HG03469 (cell line): ENCODE results near the gene RNFT2.
"Not testable (repeated sequence)": the region's sequence is repeated elsewhere in the genome, so short reads cannot be mapped to it uniquely, and the experiment has no call there.

Experiments
- ATAC-seq: cut with Tn5 transposase; IDR thresholded peaks from one replicate; pipeline ENCODE4 v1.9.1; 2021; ENCODE audit warnings: mild to moderate bottlenecking, moderate library complexity, moderate number of reproducible peaks; ENCODE audit not compliant: unreplicated experiment

The RNFT2 gene

DNA sequence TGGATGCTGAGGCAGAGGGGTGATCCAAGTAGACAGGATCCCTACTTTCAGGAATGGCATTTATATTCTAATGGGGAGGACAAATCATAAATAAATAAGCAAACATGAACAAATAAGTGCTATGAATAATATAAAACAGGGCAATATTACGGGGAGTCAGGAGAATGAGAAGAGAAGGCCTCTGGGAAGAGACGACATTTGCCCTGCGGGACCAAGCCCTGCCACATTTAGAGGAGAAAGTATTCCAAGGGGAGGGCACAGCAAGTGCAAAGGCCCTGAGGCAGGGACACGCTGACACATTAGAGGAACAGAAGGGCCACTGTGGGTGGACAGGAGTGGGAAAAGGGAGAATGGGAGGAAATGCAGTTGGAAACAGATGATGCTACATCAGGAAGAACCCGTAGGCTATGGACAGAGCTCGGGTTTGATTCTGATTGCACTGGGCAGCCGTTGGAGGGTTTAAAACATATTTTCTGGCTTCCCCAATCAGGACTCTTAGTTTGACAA, 1.3 kb downstream of the RNFT2 start:
- no peak for ATAC-seq

DNA sequence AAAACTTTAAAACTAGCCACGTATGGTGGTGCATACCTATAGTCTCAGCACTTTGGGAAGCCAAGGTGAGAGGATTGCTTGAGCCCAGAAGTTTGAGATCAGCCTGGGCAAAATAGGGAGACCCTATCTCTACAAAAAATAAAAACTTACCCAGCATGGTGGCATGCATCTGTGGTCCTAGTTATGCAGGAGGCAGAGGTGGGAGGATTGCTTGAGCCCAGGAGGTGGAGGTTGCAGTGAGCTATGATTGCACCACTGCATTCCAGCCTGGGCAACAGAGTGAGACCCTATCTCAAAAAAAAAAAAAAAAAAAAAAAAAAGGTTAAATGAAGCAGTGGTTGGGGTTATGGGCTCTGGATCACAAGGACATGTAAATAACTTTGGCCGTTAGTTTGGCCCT, 4.7 kb downstream of the RNFT2 start:
- ATAC-seq, result not testable (repeated sequence)

DNA sequence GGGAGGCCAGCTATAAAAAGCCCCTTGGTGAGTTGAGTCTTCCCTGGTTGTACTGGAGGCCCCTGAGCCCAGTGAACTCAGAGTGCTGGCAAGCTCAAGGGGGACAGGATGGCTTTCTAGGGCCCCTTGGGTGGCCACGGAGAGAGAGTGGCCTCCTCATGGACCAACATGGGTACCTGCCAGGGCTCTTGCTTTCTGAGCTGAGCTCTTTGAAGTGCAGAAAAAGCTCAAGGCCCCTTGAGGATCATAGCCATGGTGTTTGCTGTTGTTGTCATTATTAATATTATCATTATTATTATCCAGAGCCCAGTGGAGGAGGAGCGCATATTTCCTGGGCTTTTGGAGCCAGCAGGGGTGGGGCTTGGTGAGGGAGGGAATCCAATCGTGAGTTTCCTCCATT, 6.7 kb downstream of the RNFT2 start:
- no peak for ATAC-seq

DNA sequence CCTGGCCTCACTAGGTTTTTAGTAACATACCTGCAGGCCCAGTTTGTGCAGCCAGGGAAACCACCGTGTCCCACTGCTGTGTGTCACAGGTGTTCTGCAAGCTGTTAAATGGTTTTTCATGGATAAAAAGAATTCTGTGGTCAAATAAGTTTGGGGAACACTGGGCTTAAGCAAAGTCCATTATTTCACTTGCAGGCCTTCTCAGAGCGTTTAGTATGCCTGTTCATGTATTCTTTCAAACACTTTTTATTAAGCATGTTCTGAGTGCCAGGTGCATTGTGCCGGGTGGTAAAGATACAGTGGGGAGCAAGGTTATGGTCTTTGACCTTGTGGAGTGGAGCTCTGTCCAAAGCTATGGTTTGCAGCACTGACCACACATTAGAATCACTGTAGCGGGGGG, 7.4 kb downstream of the RNFT2 start:
- ATAC-seq, result no peak

DNA sequence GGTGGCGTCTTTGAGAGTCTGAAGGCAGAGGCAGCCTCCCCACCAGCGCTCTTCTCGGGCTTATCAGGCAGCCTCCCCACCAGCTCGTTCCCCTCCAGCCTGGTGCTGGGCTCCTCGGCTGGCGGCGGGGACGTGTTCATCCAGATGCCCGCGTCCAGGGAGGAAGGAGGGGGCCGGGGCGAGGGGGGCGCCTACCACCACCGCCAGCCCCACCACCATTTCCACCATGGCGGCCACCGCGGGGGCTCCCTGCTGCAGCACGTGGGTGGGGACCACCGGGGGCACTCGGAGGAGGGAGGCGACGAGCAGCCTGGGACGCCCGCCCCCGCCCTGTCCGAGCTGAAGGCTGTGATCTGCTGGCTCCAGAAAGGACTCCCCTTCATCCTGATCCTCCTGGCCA, 11.8 kb downstream of the RNFT2 start:
- ATAC-seq, result no peak

DNA sequence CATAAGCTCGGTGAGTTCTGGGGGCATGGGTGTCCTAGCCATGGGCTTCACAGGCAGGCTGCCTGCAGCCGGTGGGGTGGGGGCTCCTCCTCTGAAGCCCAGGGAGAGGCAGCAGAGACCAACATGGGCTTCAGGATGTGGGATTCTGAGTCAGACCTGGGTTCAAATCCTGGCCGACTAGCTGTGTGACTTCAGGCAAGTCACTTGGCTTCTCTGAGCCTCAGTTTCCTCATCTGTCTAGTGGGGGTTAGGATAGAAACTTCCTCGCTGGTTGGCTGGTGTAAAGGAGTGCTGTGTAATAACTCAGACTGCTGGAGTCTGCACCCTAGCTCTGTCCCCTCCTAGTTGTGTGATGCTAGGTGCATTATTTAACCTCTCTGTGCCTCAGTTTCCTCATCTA, 12.2 kb downstream of the RNFT2 start:
- no peak for ATAC-seq

DNA sequence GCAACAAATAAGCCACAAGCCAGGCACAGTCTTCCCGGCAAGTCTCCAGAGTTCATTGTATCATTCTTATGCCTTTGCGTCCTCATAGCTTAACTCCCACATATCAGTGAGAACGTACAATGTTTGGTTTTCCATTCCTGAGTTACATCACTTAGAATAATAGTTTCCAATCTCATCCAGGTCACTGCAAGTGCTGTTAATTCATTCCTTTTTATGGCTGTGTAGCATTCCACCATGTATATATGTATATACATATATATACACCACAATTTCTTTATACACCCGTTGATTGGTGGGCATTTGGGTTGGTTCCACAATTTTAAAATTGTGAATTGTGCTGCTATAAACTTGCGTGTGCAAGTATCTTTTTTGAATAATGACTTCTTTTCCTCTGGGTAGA, 16.0 kb downstream of the RNFT2 start:
- not testable (repeated sequence) for ATAC-seq

DNA sequence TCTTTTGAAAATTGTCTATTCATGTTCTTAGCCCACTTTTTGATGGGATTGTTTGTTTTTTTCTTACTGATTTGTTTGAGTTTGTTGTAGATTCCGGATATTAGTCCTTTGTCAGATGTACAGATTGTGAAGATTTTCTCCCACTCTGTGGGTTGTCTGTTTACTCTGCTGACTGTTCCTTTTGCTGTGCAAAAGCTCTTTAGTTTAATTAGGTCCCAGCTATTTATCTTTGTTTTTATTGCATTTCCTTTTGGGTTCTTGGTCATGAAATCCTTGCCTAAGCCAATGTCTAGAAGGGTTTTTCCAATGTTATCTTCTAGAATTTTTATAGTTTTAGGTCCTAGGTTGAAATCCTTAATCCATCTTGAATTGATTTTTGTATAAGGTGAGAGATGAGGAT, 16.7 kb downstream of the RNFT2 start:
- ATAC-seq, result not testable (repeated sequence)

DNA sequence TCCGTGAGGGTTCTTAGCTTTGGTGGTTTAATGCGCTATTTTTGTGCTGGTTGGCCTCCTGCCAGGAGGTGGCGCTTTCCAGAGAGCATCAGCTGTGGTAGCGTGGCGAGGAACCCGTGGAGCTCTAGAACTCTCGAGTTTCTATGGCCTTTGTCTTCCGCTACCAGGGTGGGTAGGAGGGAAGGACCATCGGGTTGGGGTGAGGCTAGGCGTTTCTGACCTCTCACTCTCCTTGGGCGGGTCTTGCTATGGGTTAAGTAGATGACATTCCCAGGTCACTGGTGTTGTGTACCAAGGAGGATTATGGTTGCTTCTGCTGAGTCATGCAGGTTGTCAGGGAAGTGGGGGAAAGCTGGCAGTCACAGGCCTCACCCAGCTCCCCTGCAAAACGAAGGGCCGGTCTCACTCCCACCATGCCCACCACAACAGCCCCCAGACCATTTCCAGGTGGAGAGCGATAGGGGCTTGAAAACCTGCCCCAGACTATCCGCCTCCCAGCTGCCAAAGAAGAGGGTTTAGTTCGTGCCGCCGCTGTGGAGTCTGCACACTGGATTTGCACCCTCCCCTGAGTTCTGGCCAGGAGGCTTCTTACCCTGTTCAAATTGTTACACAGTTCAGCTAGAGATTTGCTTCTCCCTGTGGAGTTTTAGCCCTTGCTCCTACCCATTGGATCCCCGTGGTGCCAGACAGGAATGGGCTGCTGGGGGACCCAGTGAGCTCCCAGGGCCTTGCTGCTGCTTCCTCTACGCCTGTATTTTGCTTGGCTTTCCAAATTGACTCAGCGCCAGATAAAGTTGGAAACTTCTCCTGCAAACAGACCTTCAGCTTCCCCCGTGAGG, 21.9 kb downstream of the RNFT2 start:
- no peak for ATAC-seq

DNA sequence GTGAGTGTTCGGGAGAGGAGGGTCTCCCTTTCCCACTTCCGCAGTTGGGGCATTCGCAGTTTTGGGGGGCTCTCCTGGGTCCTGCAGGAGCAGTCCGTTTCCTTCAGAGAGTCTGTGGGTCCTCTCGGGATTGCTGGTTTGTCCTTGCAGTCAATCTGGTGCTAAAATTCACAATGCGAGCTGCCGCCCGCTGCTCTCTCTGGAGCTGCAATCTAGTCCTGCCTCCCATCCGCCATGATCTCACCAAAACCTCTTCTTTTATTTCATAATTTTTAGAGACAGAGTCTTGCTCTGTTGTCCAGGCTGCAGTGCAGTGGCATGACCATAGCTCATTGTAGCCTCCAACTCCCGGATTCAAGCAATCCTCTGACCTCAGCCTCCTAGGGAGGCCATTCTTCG, 22.5 kb downstream of the RNFT2 start:
- ATAC-seq, result no peak

DNA sequence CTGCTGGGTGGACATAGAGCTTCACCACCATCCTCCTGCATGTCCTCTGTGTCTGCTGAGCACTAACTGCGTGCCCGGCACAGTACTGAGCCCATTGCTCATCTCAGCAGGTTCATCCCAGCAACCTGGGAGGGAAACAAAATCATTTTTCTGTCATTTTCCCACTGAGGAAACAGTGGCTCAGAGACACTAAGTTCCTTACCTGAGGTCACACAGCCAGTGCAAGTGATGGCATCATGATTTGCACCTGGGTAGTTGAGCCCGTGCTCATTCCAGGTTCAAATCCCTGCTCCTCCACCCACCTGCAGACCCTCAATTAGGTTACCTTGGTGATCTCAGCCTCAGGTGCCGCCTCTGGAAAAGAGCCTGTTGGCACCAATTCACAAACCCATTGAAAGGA, 23.4 kb downstream of the RNFT2 start:
- ATAC-seq, result no peak

DNA sequence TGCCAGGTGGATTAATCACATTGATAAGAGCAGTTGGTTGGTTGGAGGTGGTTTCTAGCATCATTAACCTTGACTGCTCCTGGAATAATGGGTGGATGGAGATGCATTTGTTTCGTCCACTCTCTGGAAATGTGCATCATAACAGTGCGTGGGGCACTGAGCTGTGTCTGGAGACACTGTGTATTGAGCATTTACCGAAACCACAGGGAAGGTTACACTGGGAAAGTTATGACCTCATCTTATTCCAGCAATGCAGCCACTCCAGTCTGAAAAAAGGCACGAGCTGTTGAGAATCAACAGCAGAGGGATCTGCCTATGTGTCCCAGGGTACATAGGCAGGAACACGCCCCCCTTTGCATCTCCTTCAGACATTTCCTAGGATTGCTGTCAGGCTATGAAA, 27.2 kb downstream of the RNFT2 start:
- ATAC-seq, result no peak

DNA sequence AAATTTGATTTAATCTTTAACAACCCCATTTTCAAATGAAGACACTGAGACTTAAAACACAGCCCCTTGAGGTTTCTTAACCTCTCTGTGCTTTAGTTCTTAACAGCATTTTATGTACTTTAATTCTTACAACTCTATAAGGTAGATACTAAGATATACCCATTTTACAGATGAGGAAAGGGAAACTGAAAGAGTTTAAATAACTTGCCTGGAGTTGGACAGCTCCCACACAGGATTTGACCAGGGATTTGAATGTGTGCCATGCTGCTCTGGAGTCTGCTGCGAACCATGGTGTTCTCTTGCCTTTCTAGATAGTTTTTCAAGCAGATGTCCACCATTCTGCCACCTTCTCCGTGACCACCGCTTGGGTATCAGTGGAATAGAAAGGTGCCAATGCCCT, 28.2 kb downstream of the RNFT2 start:
- no peak for ATAC-seq

DNA sequence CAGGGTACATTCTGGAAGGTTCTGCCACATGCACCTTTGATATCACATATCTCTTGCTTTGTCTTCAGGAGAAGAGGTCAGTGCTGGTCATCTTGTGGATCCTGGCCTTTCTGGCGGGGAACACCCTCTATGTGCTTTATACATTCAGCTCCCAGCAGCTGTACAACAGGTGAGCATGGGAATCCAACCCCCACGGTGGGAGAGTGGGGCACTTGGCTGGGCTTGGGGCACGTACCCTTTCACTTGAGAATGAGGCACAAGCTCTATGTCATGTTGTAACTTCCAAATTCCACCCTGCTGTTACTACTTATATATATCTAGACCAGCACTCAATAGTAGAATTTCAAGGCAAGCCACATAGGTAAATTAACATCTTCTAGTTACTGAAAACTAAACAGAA, 28.6 kb downstream of the RNFT2 start:
- ATAC-seq, result no peak

DNA sequence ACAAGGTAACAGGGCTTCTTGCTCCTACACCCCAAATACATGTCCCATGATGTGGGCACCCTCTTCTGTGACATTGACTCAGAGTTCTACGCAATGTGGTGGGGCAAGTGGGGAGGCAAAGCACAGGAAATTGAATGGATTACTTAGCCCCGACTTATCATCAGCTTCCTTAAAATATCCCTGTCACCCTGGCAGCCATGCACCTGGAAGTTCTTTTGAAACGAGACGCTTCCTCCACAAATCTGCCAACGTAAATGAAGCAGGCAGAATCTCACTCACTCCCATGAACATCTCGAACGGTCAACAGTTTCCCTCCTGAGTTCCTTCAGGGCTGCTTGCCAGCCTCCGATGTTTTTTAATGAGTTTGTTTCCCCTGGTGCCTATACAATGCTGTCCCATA, 33.5 kb downstream of the RNFT2 start:
- ATAC-seq, result no peak

DNA sequence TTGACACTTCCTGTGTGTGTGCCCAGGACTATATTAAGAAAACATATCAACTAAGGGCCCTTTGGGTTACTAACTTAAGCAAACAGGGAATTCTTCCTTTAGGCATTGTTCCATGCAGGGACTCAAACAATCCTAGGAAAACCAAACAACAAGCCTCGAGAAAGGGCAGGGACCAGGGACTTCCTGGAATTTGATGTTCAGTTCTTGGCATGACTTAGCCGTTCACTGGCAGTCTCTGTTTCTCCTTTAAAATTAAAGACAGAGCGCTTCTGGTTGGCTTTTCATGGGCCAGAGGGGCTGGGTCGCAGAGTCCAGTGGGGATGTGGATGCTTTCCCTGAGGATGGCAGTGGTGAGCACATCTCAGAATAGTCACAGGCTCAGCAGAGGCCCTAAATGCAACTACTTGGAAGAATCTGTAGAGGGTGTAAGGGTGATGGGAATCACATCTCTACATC, 35.2 kb downstream of the RNFT2 start:
- no peak for ATAC-seq

DNA sequence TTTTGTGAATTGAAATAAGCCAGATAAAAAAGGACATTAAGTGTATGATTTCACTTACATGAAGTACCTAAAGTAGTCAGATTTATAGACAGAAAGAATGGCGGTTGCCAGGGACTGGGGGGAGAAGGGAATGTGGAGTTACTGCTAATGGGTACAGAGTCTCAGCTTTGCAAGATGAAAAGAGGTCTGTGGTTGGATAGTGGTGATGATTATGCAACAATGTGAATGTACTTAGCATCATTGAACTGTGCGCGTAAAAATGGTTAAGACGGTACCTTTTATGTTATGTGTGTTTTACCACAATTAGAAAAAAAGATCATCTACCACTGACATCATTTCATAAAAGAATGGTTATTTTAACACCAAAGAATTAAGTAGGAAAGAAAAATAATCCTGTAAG, 35.9 kb downstream of the RNFT2 start:
- ATAC-seq, result no peak

DNA sequence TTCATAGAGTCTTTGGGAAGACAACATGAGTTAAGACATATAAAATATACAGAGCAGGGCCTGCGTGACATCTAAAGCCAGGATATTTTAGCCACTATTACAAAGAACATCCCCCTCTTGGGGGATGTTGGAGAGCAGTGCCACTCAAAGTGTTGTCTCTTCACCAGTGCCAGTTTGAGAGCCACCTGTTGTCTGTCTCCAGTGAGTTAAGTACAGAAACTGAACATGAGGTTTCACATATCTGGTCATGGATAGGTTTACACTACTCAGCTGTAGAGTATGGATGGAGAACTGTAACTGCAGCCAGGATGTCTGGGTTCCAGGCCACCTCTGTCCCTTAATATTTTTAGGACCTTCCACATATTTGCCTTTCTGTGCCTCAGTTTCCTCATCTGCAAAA, 39.1 kb downstream of the RNFT2 start:
- no peak for ATAC-seq

DNA sequence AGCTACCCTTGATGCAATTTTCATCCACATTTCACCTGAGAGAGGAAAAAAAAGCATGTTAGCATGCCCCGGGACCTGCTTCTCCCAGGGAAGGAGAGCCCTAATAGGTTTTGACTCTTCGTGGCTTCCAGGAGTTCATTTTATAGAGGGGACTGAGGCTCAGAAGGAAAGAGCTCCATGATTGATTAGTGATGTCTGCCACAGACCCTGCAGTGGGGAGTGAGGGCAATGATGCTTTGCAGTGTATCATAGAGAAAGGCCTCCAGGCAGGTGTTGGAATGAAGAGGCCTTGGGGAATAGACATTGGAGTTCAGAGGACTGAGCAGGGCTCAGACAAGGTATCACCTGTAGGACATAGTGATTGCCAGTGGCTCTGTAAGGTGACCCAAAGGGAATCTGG, 41.5 kb downstream of the RNFT2 start:
- no peak for ATAC-seq

DNA sequence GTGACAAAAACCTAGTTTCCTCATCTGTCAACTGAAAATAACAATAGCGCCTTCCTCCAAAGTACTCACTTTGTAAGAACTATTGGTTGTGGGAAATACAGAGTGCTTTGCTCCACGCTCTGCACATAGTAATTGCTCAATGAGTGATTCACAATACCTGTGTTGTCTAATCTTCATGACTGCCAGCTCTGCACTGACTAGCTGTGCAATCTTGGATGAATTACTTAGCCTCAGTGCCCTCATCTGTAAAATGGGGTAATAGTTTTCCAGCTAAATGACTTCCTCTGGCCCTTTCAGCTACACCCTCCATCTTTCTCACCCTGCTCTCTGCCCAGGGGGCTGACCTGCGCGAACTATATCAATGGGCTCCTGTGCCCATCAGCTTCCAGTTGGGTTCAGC, 42.8 kb downstream of the RNFT2 start:
- no peak for ATAC-seq

DNA sequence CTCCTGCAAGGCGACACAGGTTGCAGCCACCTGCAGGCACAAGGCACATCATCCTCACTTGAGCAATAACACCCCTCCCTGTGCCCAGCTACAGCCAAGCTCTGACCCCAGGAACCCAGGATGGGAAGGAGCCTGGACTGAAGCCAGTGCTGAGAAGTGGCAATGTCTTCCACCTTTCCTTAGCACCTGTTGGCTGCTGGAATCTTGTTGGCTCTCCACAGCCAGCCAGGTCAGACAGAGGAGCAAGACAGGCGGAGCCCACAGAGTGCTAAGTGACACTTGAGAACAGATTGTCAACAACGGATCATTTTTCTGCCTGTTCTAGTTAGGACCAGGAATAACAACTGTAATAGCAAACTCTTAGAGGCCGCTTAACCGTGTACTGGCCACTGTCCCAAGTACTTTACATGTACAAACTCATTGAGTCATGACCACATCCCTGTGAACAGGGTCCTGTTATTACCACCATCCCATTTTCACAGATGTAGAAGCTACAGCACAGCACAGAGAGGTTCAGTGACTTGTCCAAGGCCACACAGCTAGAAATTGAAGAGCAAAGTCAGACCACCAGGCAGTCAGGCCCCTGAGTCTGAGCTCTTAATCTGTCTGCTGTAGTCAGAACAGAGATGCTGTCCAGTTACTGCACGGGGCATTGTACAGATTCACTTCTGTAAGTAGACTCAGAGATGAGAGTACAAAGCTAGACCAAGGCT, 45.6 kb downstream of the RNFT2 start:
- no peak for ATAC-seq

DNA sequence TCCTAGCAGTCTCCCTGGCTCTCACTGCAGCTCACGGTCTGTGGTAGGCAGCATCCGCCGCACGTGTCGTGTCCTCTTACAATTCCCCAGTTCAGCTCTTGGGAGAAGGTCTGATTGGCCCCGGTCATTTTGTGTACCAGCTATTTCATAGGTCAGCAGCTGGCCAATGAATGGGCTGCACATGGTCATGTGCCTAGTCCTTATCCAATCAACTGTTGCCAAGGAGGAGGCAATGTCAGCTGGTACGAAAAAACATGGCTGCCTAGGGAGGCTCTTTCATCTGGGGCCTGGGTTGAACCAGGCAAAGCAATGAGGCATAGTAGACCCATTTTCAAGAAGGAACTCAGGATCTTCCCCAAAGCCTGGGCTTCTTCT, 46.1 kb downstream of the RNFT2 start:
- no peak for ATAC-seq
